Upper lobe of left lung (tissue), 4 donors: ENCODE results near the gene RNF5.

ENCODE experiments used
- EP300 ChIP-seq, 4 donors: sonication (generic); formaldehyde crosslinking; IDR thresholded peaks; one replicate each; pipeline ENCODE4 v1.5.1; 2017; ENCODE audit warnings: antibody characterized with exemption in 4 of 4, control low read depth in 2 of 4
- POLR2A ChIP-seq, 4 donors: fragments of 450-650 bp; IDR thresholded peaks; one replicate each; pipeline ENCODE4 v1.5.1; 2016 to 2017; ENCODE audit warnings: antibody characterized with exemption in 4 of 4, mild to moderate bottlenecking in 2 of 4
- TF ChIP-seq, protein P1 (sequence below), 6 experiments: fragments of 450-650 bp in 4 of 6; fragments of 200-600 bp in 2 of 6; sonication (generic) in 2 of 6; IDR thresholded peaks; one replicate each; pipeline ENCODE4 v1.5.1; 2016 to 2019; ENCODE audit warnings: antibody characterized with exemption in 6 of 6

GRCh38 chr6:32215617-32216016, 37.4 kb downstream of the RNF5 start:
- TF ChIP-seq POLR2A (IDR thresholded peaks at IDR 0.05) (no peak), EP300 (IDR thresholded peaks at IDR 0.05) (no peak)
- TF ChIP-seq, protein P1, sequence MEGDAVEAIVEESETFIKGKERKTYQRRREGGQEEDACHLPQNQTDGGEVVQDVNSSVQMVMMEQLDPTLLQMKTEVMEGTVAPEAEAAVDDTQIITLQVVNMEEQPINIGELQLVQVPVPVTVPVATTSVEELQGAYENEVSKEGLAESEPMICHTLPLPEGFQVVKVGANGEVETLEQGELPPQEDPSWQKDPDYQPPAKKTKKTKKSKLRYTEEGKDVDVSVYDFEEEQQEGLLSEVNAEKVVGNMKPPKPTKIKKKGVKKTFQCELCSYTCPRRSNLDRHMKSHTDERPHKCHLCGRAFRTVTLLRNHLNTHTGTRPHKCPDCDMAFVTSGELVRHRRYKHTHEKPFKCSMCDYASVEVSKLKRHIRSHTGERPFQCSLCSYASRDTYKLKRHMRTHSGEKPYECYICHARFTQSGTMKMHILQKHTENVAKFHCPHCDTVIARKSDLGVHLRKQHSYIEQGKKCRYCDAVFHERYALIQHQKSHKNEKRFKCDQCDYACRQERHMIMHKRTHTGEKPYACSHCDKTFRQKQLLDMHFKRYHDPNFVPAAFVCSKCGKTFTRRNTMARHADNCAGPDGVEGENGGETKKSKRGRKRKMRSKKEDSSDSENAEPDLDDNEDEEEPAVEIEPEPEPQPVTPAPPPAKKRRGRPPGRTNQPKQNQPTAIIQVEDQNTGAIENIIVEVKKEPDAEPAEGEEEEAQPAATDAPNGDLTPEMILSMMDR (IDR thresholded peaks at IDR 0.05), result no peak
